NCI-H524 (cell line): ENCODE results near the gene SULT1A1.
"Not testable (repeated sequence)": the region's sequence is repeated elsewhere in the genome, so short reads cannot be mapped to it uniquely, and the experiment has no call there.

Source experiments
- DNase-seq, 2 experiments: peaks; one replicate each; lab custom pipeline; 2025; lab: John Stamatoyannopoulos, UW

The SULT1A1 gene

GRCh38 chr16:28609631-28610594 lies at the start of gene SULT1A1:
TSS of gene SULT1A1 (minus strand) at chr16:28610044. CDS start at chr16:28608855, 1,189 bp downstream.
- no peak for DNase-seq

- DNase-seq, result not testable (repeated sequence)
Observed at GRCh38 chr16:28639959-28640358, 30.1 kb upstream of the SULT1A1 start.

- DNase-seq, result not testable (repeated sequence)
Observed at GRCh38 chr16:28638359-28638758, 28.5 kb upstream of the SULT1A1 start.

GRCh38 chr16:28637765-28638164 lies 27.9 kb upstream of the SULT1A1 start, which contains the start of gene NPIPB8:
TSS of gene NPIPB8 (plus strand) at chr16:28638065. CDS start at chr16:28638361, 296 bp downstream.
- DNase-seq, result not testable (repeated sequence)

- DNase-seq, result not testable (repeated sequence)
Observed at GRCh38 chr16:28636093-28636823, 26.4 kb upstream of the SULT1A1 start.

GRCh38 chr16:28630905-28631304 lies 21.1 kb upstream of the SULT1A1 start:
- not testable (repeated sequence) for DNase-seq

GRCh38 chr16:28623172-28623711 lies 13.4 kb upstream of the SULT1A1 start:
- peak; percentile 37 to 79 for DNase-seq

GRCh38 chr16:28622532-28623171 lies 12.8 kb upstream of the SULT1A1 start:
- DNase-seq, result not testable (repeated sequence)

- DNase-seq, result peak in 1 of 2 experiments; percentile 50
Observed at GRCh38 chr16:28621481-28622155, 11.8 kb upstream of the SULT1A1 start.

- DNase-seq, result not testable (repeated sequence)
Observed at GRCh38 chr16:28620316-28620715, 10.5 kb upstream of the SULT1A1 start.

GRCh38 chr16:28617874-28618273 lies 8.0 kb upstream of the SULT1A1 start:
- no peak for DNase-seq

- DNase-seq, result no peak
Observed at GRCh38 chr16:28616636-28617035, 6.8 kb upstream of the SULT1A1 start.

- DNase-seq, result not testable (repeated sequence)
Observed at GRCh38 chr16:28616224-28616577, 6.4 kb upstream of the SULT1A1 start.

- peak in 1 of 2 experiments; percentile 46 for DNase-seq
Observed at GRCh38 chr16:28615486-28616223, 5.8 kb upstream of the SULT1A1 start.

GRCh38 chr16:28614561-28614960 lies 4.7 kb upstream of the SULT1A1 start:
- not testable (repeated sequence) for DNase-seq

GRCh38 chr16:28613912-28614311 lies 4.1 kb upstream of the SULT1A1 start:
- DNase-seq, result not testable (repeated sequence)

- not testable (repeated sequence) for DNase-seq
Observed at GRCh38 chr16:28612359-28613280, 2.8 kb upstream of the SULT1A1 start.

GRCh38 chr16:28610595-28611191 lies 849 bp upstream of the SULT1A1 start:
- DNase-seq, result no peak
